Mucosa of stomach (tissue), 1 donor: ENCODE measurements around the gene SCAMP2.
"Not testable (repeated sequence)": the region's sequence is repeated elsewhere in the genome, so short reads cannot be mapped to it uniquely, and the experiment has no call there.

Source experiments
- H3K27me3 ChIP-seq: one replicate; pipeline ENCODE4 v1.7.0; 2013; ENCODE audit warnings: mild to moderate bottlenecking, low read length; ENCODE audit not compliant: control insufficient read depth, insufficient read depth
- H3K36me3 ChIP-seq: one replicate; pipeline ENCODE4 v1.7.0; 2013; ENCODE audit warnings: low read length; ENCODE audit not compliant: control insufficient read depth, insufficient read depth
- H3K4me1 ChIP-seq: one replicate; pipeline ENCODE4 v1.7.0; 2013; ENCODE audit warnings: mild to moderate bottlenecking, low read length; ENCODE audit not compliant: control insufficient read depth, insufficient read depth
- H3K4me3 ChIP-seq: one replicate; pipeline ENCODE4 v1.7.0; 2013; ENCODE audit warnings: low read length
- H3K9ac ChIP-seq: one replicate; pipeline ENCODE4 v1.7.0; 2013; ENCODE audit warnings: mild to moderate bottlenecking, low read length, moderate library complexity
- H3K9me3 ChIP-seq: one replicate; pipeline ENCODE4 v1.7.0; 2013; ENCODE audit warnings: mild to moderate bottlenecking, low read length, moderate library complexity; ENCODE audit not compliant: control insufficient read depth
- donor health status: Pancreatic carcinoma.

The SCAMP2 gene

GRCh38 chr15:74902295-74903075, 29.3 kb upstream of the SCAMP2 start:
- Histone ChIP-seq H3K4me1 (peaks cover 32% of the 10 kb centered on the region), H3K9me3 (no peaks in the 10 kb centered on the region), H3K9ac (no peak overlapping the region), H3K36me3 (peaks cover 18% of the 10 kb centered on the region), H3K27me3 (no peaks in the 10 kb centered on the region), H3K4me3 (no peak overlapping the region)

- Histone ChIP-seq H3K4me1 (peaks cover 27% of the 10 kb centered on the region), H3K36me3 (peaks cover 23% of the 10 kb centered on the region), H3K27me3 (no peaks in the 10 kb centered on the region), H3K9me3 (no peaks in the 10 kb centered on the region), H3K9ac (no peak overlapping the region), H3K4me3 (no peak overlapping the region)
Measured at GRCh38 chr15:74901612-74902063, 28.5 kb upstream of the SCAMP2 start.

- Histone ChIP-seq H3K9ac (no peak overlapping the region), H3K4me1 (peaks cover 26% of the 10 kb centered on the region), H3K27me3 (no peaks in the 10 kb centered on the region), H3K9me3 (no peaks in the 10 kb centered on the region), H3K36me3 (peaks cover 18% of the 10 kb centered on the region), H3K4me3 (no peak overlapping the region)
Measured at GRCh38 chr15:74897300-74897701, 24.1 kb upstream of the SCAMP2 start.

- H3K9ac ChIP-seq: no peak overlapping the region
- H3K4me1 ChIP-seq: peaks cover 27% of the 10 kb centered on the region
- no peaks in the 10 kb centered on the region for H3K27me3 ChIP-seq
- H3K4me3 ChIP-seq: no peak overlapping the region
- H3K9me3 ChIP-seq: no peaks in the 10 kb centered on the region
- H3K36me3 ChIP-seq: peaks cover 16% of the 10 kb centered on the region
Measured at GRCh38 chr15:74896316-74896715, 23.2 kb upstream of the SCAMP2 start.

- H3K4me3 ChIP-seq: no peak overlapping the region
- no peak overlapping the region for H3K9ac ChIP-seq
- no peaks in the 10 kb centered on the region for H3K9me3 ChIP-seq
- H3K36me3 ChIP-seq: peaks cover 16% of the 10 kb centered on the region
- H3K4me1 ChIP-seq: peaks cover 28% of the 10 kb centered on the region
- no peaks in the 10 kb centered on the region for H3K27me3 ChIP-seq
Measured at GRCh38 chr15:74895830-74896229, 22.7 kb upstream of the SCAMP2 start.

- Histone ChIP-seq H3K4me1 (peaks cover 37% of the 10 kb centered on the region), H3K36me3 (peaks cover 10% of the 10 kb centered on the region)
- not testable (repeated sequence) for H3K9ac ChIP-seq, H3K9me3 ChIP-seq, H3K4me3 ChIP-seq, H3K27me3 ChIP-seq
Measured at GRCh38 chr15:74894383-74894782, 21.2 kb upstream of the SCAMP2 start.

- H3K4me3 ChIP-seq: no peak overlapping the region
- H3K4me1 ChIP-seq: peaks cover 44% of the 10 kb centered on the region
- H3K36me3 ChIP-seq: peaks cover 10% of the 10 kb centered on the region
- H3K9me3 ChIP-seq: no peaks in the 10 kb centered on the region
- no peaks in the 10 kb centered on the region for H3K27me3 ChIP-seq
- H3K9ac ChIP-seq: no peak overlapping the region
Measured at GRCh38 chr15:74893627-74894026, 20.5 kb upstream of the SCAMP2 start.

GRCh38 chr15:74892931-74893330, 19.8 kb upstream of the SCAMP2 start:
- Histone ChIP-seq H3K36me3 (peaks cover 10% of the 10 kb centered on the region), H3K4me3 (no peak overlapping the region), H3K9ac (no peak overlapping the region), H3K4me1 (peaks cover 47% of the 10 kb centered on the region), H3K27me3 (no peaks in the 10 kb centered on the region), H3K9me3 (no peaks in the 10 kb centered on the region)

GRCh38 chr15:74892313-74892712, 19.1 kb upstream of the SCAMP2 start:
- Histone ChIP-seq H3K4me1 (peaks cover 47% of the 10 kb centered on the region), H3K4me3 (no peak overlapping the region), H3K9ac (no peak overlapping the region), H3K27me3 (no peaks in the 10 kb centered on the region), H3K36me3 (peaks cover 9% of the 10 kb centered on the region), H3K9me3 (no peaks in the 10 kb centered on the region)

GRCh38 chr15:74891469-74891868, 18.3 kb upstream of the SCAMP2 start:
- Histone ChIP-seq H3K4me3 (no peak overlapping the region), H3K9me3 (no peaks in the 10 kb centered on the region), H3K36me3 (peaks cover 6% of the 10 kb centered on the region), H3K27me3 (no peaks in the 10 kb centered on the region), H3K4me1 (peaks cover 47% of the 10 kb centered on the region), H3K9ac (no peak overlapping the region)

GRCh38 chr15:74890665-74890960, 17.4 kb upstream of the SCAMP2 start:
- peaks cover 6% of the 10 kb centered on the region for H3K36me3 ChIP-seq
- H3K4me1 ChIP-seq: peaks cover 47% of the 10 kb centered on the region
- no peaks in the 10 kb centered on the region for H3K27me3 ChIP-seq
- H3K9ac ChIP-seq: peak overlapping the region; percentile 86
- H3K9me3 ChIP-seq: no peaks in the 10 kb centered on the region
- peak overlapping the region; percentile 90 for H3K4me3 ChIP-seq

GRCh38 chr15:74889883-74890664, 16.9 kb upstream of the SCAMP2 start, which contains the start of gene MPI:
Gene MPI (plus strand): TSS chr15:74890042. CDS start chr15:74890074, 32 bp downstream.
- Histone ChIP-seq H3K4me3 (peak within 1 kb of the TSS; percentile 90), H3K9me3 (no peaks in the 10 kb centered on the region), H3K27me3 (no peaks in the 10 kb centered on the region), H3K36me3 (peaks cover 6% of the 10 kb centered on the region), H3K4me1 (peaks cover 47% of the 10 kb centered on the region), H3K9ac (peak within 1 kb of the TSS; percentile 86)
